ENCODE measurements around the gene ZNRD2.
"Not testable (repeated sequence)": the region's sequence is repeated elsewhere in the genome, so short reads cannot be mapped to it uniquely, and the experiment has no call there.

ZNRD2 gene

DNA sequence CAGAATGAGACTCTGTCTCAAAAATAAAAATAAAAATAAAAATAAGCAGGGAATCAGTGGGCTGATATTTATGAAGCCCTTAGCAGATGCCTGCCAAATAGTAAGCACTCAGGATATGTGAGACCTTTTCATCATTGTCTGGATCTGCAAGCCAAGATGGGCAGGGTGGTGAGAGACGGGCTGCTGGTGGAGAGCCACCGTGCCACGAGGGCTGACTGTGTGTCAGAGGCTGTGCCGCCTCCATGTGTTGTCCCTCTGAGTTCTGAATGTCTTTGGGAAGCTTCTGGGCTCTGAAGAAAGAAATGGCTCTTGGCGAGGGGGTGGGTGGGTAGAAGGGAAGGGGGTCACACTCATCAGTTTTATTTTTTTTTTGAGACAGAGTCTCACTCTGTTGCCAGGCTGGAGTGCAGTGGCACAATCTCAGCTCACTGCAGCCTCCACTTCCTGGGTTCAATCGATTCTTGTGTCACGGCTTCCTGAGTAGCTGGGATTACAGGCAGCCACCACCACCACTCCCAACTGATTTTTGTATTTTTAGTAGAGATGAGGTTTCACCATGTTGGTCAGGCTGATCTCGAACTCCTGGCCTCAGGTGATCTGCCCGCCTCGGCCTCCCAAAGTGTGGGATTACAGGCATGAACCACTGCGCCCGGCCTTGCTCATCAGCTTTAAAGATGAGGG lies 5.3 kb upstream of the ZNRD2 start:
- not testable (repeated sequence) for H3K4me2 ChIP-seq (ENCODE audit: low read length); H2BK5ac ChIP-seq (ENCODE audit: low read depth, low read length, poor library complexity); H3K18ac ChIP-seq (ENCODE audit: low read length); H3K36me3 ChIP-seq (ENCODE audit: control insufficient read depth in 1 of 2, insufficient read depth in 2 of 2, low read length in 2 of 2); DNase-seq; H3K9me3 ChIP-seq (ENCODE audit: insufficient read depth, low read depth, low read length); H3K27me3 ChIP-seq (ENCODE audit: insufficient read depth, low read length); H3K23ac ChIP-seq (ENCODE audit: low read length); H3K4ac ChIP-seq (ENCODE audit: low read depth, low read length); H2AFZ ChIP-seq (ENCODE audit: insufficient read depth, low read length, poor library complexity); H2BK12ac ChIP-seq (ENCODE audit: low read length); H3K79me2 ChIP-seq (ENCODE audit: control insufficient read depth, insufficient read depth, low read length, poor library complexity); H3K14ac ChIP-seq (ENCODE audit: low read length); H4K8ac ChIP-seq (ENCODE audit: low read depth, low read length); H4K12ac ChIP-seq (ENCODE audit: low read depth, low read length); H3K27ac ChIP-seq (ENCODE audit: low read depth, low read length); H2BK120ac ChIP-seq (ENCODE audit: insufficient read depth, low read length, poor library complexity); H2AK5ac ChIP-seq (ENCODE audit: low read length); H3K4me3 ChIP-seq (ENCODE audit: low read depth, low read length); H4K91ac ChIP-seq (ENCODE audit: low read depth, low read length); H3K9ac ChIP-seq (ENCODE audit: low read length)
- WGBS (ENCODE audit: extremely low coverage, insufficient coverage, insufficient read length), result no CpG with 5 or more reads among the region's 12 CpGs
- Histone ChIP-seq H3K4me1 (ENCODE audit: control insufficient read depth in 1 of 2, insufficient read depth in 2 of 2, low read length in 2 of 2) (peaks cover 17 to 19% of the 10 kb centered on the region in 2 experiments), H3K79me1 (ENCODE audit: low read length) (peaks cover 16% of the 10 kb centered on the region)

DNA sequence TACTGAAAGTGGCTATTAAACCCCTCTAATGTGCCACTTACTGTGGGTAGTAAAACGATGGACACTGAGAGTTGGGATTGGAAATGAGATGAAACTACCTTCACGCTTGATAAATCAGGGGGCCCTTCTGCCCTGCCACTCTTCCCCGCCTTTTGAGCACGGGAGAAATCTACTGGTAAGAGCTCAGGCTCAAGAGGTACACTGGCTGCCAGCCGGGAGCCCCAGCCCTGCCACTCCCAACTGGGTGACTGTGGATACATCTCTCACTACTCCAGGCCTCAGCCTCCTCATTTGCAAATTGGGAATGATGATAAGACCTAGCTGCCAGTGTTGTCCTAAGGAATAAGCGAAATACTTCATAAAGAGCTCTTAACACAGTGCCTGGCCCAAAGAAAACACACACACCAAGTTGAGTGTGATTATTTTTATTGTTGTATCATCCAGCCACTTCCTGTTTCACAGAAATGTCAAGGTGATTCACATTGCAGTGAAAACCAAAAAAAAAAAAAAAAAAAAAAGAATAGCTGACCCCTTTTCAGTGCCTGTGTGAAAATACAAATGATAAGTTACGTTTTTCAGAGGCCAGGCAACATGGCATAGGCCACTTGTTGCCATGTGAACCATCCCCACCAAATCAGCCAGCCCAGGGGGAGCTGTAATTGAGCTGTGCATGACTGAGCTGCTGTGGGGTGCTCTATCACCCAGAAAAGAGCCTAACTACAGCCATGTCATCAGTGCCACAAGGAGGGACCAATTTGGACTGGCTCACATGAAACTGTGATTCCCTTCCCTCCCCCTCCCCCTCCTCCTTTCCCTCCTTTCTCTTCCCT lies 4.4 kb upstream of the ZNRD2 start:
- H4K12ac ChIP-seq (ENCODE audit: low read depth, low read length), result no peak overlapping the region
- H3K4ac ChIP-seq (ENCODE audit: low read depth, low read length), result no peak overlapping the region
- H3K4me2 ChIP-seq (ENCODE audit: low read length), result no peak overlapping the region

DNA sequence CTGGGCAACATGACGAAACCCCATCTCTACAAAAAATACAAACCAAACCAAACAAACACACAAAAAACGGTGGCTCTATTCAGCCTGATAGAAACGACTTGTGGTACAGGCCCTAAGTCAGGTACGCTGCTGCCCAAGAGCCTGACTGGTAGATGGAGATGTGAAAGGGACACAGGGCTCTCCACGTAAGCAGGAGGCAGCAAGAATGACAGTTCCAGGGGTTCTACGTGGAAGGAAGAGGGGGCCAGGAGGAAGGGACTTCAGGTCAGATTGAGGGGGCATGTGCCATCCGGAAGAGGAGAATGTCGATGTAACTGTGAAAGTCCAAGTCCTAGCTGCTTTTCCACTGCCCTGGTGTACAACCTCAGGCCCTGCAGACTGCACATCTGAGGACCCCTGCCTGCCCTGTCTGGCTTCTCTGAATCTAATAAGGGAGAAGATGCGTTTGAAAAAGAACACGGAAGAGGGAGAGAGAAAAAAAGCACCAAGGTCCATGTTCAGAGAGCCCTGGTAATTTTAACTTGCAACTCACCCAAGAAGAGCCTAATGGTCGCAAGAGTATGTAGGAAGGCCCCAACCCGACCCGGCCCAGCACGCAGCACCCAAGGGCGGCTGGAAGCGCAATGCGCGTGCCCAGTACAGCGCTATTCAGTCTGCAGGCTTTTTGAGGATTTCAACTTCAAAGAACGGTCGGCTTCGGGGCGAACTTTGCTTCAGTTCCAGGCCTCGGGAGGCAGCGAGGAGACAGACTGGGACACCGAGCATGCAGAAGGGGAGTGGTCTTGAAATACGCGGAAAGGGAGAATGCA lies 909 bp upstream of the ZNRD2 start:
- Histone ChIP-seq H3K27me3 (ENCODE audit: insufficient read depth, low read length) (no peaks in the 10 kb centered on the region), H4K91ac (ENCODE audit: low read depth, low read length) (peak overlapping the region; percentile 73), H3K9me3 (ENCODE audit: insufficient read depth, low read depth, low read length) (no peaks in the 10 kb centered on the region), H3K79me1 (ENCODE audit: low read length) (peaks cover 17% of the 10 kb centered on the region), H3K4ac (ENCODE audit: low read depth, low read length) (peak overlapping the region; percentile 62), H2BK12ac (ENCODE audit: low read length) (no peak overlapping the region), H2AFZ (ENCODE audit: insufficient read depth, low read length, poor library complexity) (peak overlapping the region; percentile 75), H4K8ac (ENCODE audit: low read depth, low read length) (peak overlapping the region; percentile 89), H3K4me1 (ENCODE audit: control insufficient read depth in 1 of 2, insufficient read depth in 2 of 2, low read length in 2 of 2) (peaks cover 24 to 28% of the 10 kb centered on the region in 2 experiments), H3K18ac (ENCODE audit: low read length) (peak overlapping the region; percentile 54), H3K23ac (ENCODE audit: low read length) (no peak overlapping the region), H3K4me2 (ENCODE audit: low read length) (peak overlapping the region; percentile 87), H3K4me3 (ENCODE audit: low read depth, low read length) (peak overlapping the region; percentile 99), H3K14ac (ENCODE audit: low read length) (peak overlapping the region; percentile 42), H3K36me3 (ENCODE audit: control insufficient read depth in 1 of 2, insufficient read depth in 2 of 2, low read length in 2 of 2) (peaks cover 9 to 12% of the 10 kb centered on the region in 2 experiments), H2AK5ac (ENCODE audit: low read length) (peak overlapping the region; percentile 63), H3K79me2 (ENCODE audit: control insufficient read depth, insufficient read depth, low read length, poor library complexity) (peaks cover 13% of the 10 kb centered on the region), H4K12ac (ENCODE audit: low read depth, low read length) (peak overlapping the region; percentile 6), H3K9ac (ENCODE audit: low read length) (peak overlapping the region; percentile 77), H3K27ac (ENCODE audit: low read depth, low read length) (peak overlapping the region; percentile 91), H2BK120ac (ENCODE audit: insufficient read depth, low read length, poor library complexity) (peak overlapping the region; percentile 62), H2BK5ac (ENCODE audit: low read depth, low read length, poor library complexity) (peak overlapping the region; percentile 74)
- WGBS (ENCODE audit: extremely low coverage, insufficient coverage, insufficient read length), result no CpG with 5 or more reads among the region's 28 CpGs
- DNase-seq, result no peak

More for the DNA sequence above, 4.4 kb upstream of the ZNRD2 start:
- peaks cover 12% of the 10 kb centered on the region in 2 experiments for H3K4me1 ChIP-seq (ENCODE audit: control insufficient read depth in 1 of 2, insufficient read depth in 2 of 2, low read length in 2 of 2)
- H3K27me3 ChIP-seq (ENCODE audit: insufficient read depth, low read length), result no peaks in the 10 kb centered on the region
- H2BK12ac ChIP-seq (ENCODE audit: low read length), result no peak overlapping the region
- H4K8ac ChIP-seq (ENCODE audit: low read depth, low read length), result no peak overlapping the region
- no peak overlapping the region for H3K23ac ChIP-seq (ENCODE audit: low read length)
- no peak overlapping the region for H3K9ac ChIP-seq (ENCODE audit: low read length)
- H3K14ac ChIP-seq (ENCODE audit: low read length), result no peak overlapping the region
- no peak overlapping the region for H2BK5ac ChIP-seq (ENCODE audit: low read depth, low read length, poor library complexity)
- no peak overlapping the region for H4K91ac ChIP-seq (ENCODE audit: low read depth, low read length)
- no peak overlapping the region for H2BK120ac ChIP-seq (ENCODE audit: insufficient read depth, low read length, poor library complexity)
- no peak overlapping the region for H3K4me3 ChIP-seq (ENCODE audit: low read depth, low read length)
- no peak overlapping the region for H2AK5ac ChIP-seq (ENCODE audit: low read length)
- H3K79me1 ChIP-seq (ENCODE audit: low read length), result peaks cover 14% of the 10 kb centered on the region
- H3K18ac ChIP-seq (ENCODE audit: low read length), result no peak overlapping the region
- no peak for DNase-seq
- WGBS (ENCODE audit: extremely low coverage, insufficient coverage, insufficient read length), result no CpG with 5 or more reads among the region's 7 CpGs
- H2AFZ ChIP-seq (ENCODE audit: insufficient read depth, low read length, poor library complexity), result no peak overlapping the region
- H3K9me3 ChIP-seq (ENCODE audit: insufficient read depth, low read depth, low read length), result no peaks in the 10 kb centered on the region
- H3K27ac ChIP-seq (ENCODE audit: low read depth, low read length), result no peak overlapping the region
- H3K79me2 ChIP-seq (ENCODE audit: control insufficient read depth, insufficient read depth, low read length, poor library complexity), result peaks cover 11% of the 10 kb centered on the region
- H3K36me3 ChIP-seq (ENCODE audit: control insufficient read depth in 1 of 2, insufficient read depth in 2 of 2, low read length in 2 of 2), result peaks cover 0 to 3% of the 10 kb centered on the region in 2 experiments

DNA sequence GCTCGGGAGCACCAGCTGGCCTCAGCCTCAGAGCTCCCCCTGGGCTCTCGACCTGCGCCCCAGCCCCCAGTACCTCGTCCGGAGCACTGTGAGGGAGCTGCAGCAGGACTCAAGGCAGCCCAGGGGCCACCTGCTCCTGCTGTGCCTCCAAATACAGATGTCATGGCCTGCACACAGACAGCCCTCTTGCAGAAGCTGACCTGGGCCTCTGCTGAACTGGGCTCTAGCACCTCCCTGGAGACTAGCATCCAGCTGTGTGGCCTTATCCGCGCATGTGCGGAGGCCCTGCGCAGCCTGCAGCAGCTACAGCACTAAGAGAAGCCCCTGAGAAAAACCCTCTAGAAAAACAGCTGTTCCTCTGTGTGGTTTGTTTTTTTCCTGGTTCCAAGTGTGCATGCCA lies 1.1 kb downstream of the ZNRD2 start:
- Histone ChIP-seq H2BK5ac (ENCODE audit: low read depth, low read length, poor library complexity) (no peak overlapping the region), H3K4ac (ENCODE audit: low read depth, low read length) (no peak overlapping the region), H3K4me3 (ENCODE audit: low read depth, low read length) (no peak overlapping the region), H3K9ac (ENCODE audit: low read length) (no peak overlapping the region), H3K9me3 (ENCODE audit: insufficient read depth, low read depth, low read length) (no peaks in the 10 kb centered on the region), H2AK5ac (ENCODE audit: low read length) (no peak overlapping the region), H3K36me3 (ENCODE audit: control insufficient read depth in 1 of 2, insufficient read depth in 2 of 2, low read length in 2 of 2) (peaks cover 9 to 12% of the 10 kb centered on the region in 2 experiments), H3K79me2 (ENCODE audit: control insufficient read depth, insufficient read depth, low read length, poor library complexity) (peaks cover 19% of the 10 kb centered on the region), H2AFZ (ENCODE audit: insufficient read depth, low read length, poor library complexity) (no peak overlapping the region), H2BK120ac (ENCODE audit: insufficient read depth, low read length, poor library complexity) (no peak overlapping the region), H4K8ac (ENCODE audit: low read depth, low read length) (no peak overlapping the region), H3K4me2 (ENCODE audit: low read length) (peak overlapping the region; percentile 87), H3K18ac (ENCODE audit: low read length) (peak overlapping the region; percentile 38), H4K12ac (ENCODE audit: low read depth, low read length) (no peak overlapping the region), H3K27me3 (ENCODE audit: insufficient read depth, low read length) (no peaks in the 10 kb centered on the region), H3K79me1 (ENCODE audit: low read length) (peaks cover 27% of the 10 kb centered on the region), H3K27ac (ENCODE audit: low read depth, low read length) (no peak overlapping the region), H4K91ac (ENCODE audit: low read depth, low read length) (no peak overlapping the region), H3K14ac (ENCODE audit: low read length) (no peak overlapping the region), H3K4me1 (ENCODE audit: control insufficient read depth in 1 of 2, insufficient read depth in 2 of 2, low read length in 2 of 2) (peaks cover 40 to 41% of the 10 kb centered on the region in 2 experiments), H2BK12ac (ENCODE audit: low read length) (no peak overlapping the region), H3K23ac (ENCODE audit: low read length) (no peak overlapping the region)
- no CpG with 5 or more reads among the region's 9 CpGs for WGBS (ENCODE audit: extremely low coverage, insufficient coverage, insufficient read length)
- no peak for DNase-seq

All from trophoblast cell (in vitro differentiated cells and primary cell).